BLaER1 (cell line): ENCODE measurements around the gene ENPP7.
A peak's percentile ranks its signal among the peaks of the same experiment; 100 is the strongest.

ENCODE experiments used
- H3K27ac ChIP-seq: shearing (Covaris generic); formaldehyde crosslinking; 2 replicates; pipeline ENCODE4 v1.8.1; 2022
- H3K27me3 ChIP-seq: shearing (Covaris generic); formaldehyde crosslinking; 2 replicates; pipeline ENCODE4 v1.8.1; 2022
- H3K36me3 ChIP-seq: shearing (Covaris generic); formaldehyde crosslinking; 2 replicates; pipeline ENCODE4 v1.8.1; 2022
- H3K4me1 ChIP-seq: shearing (Covaris generic); formaldehyde crosslinking; 2 replicates; pipeline ENCODE4 v1.8.1; 2022
- H3K4me2 ChIP-seq: shearing (Covaris generic); formaldehyde crosslinking; 2 replicates; pipeline ENCODE4 v1.8.1; 2022
- H3K4me3 ChIP-seq: shearing (Covaris generic); formaldehyde crosslinking; 2 replicates; pipeline ENCODE4 v1.8.1; 2022
- H3K9ac ChIP-seq: shearing (Covaris generic); formaldehyde crosslinking; 2 replicates; pipeline ENCODE4 v1.8.1; 2022
- H3K9me3 ChIP-seq: shearing (Covaris generic); formaldehyde crosslinking; 2 replicates; pipeline ENCODE4 v1.8.1; 2022
- H4K20me1 ChIP-seq: shearing (Covaris generic); formaldehyde crosslinking; 2 replicates; pipeline ENCODE4 v1.8.1; 2022
- Cebpa-rat ChIP-seq: shearing (Covaris generic); IDR thresholded peaks from 2 replicates; pipeline ENCODE4 v1.8.1; 2022

The ENPP7 gene

GRCh38 chr17:79740413-79740812, 9.7 kb downstream of the ENPP7 start:
- H3K27ac ChIP-seq, result no peak overlapping the region
- H3K9ac ChIP-seq, result no peak overlapping the region
- no peak for TF ChIP-seq Cebpa-rat
- H3K27me3 ChIP-seq, result no peaks in the 10 kb centered on the region
- no peaks in the 10 kb centered on the region for H3K36me3 ChIP-seq
- peak overlapping the region; percentile 97 for H3K4me2 ChIP-seq
- peaks cover 37% of the 10 kb centered on the region for H3K4me1 ChIP-seq
- H3K4me3 ChIP-seq, result no peak overlapping the region
- no peaks in the 10 kb centered on the region for H4K20me1 ChIP-seq
- H3K9me3 ChIP-seq, result no peaks in the 10 kb centered on the region

GRCh38 chr17:79741401-79741750, 10.6 kb downstream of the ENPP7 start:
- Histone ChIP-seq H3K27ac (no peak overlapping the region), H3K4me3 (peak overlapping the region; percentile 62), H3K4me1 (peaks cover 40% of the 10 kb centered on the region), H4K20me1 (no peaks in the 10 kb centered on the region), H3K27me3 (peaks cover 2% of the 10 kb centered on the region), H3K9me3 (no peaks in the 10 kb centered on the region), H3K36me3 (no peaks in the 10 kb centered on the region), H3K9ac (no peak overlapping the region), H3K4me2 (peak overlapping the region; percentile 97)
- TF ChIP-seq Cebpa-rat, result no peak

- peaks cover 8% of the 10 kb centered on the region for H3K27me3 ChIP-seq
- no peak overlapping the region for H3K9ac ChIP-seq
- no peaks in the 10 kb centered on the region for H3K9me3 ChIP-seq
- H4K20me1 ChIP-seq, result no peaks in the 10 kb centered on the region
- peak overlapping the region; percentile 97 for H3K4me2 ChIP-seq
- H3K4me3 ChIP-seq, result peak overlapping the region; percentile 62
- no peak overlapping the region for H3K27ac ChIP-seq
- H3K4me1 ChIP-seq, result peaks cover 46% of the 10 kb centered on the region
- TF ChIP-seq Cebpa-rat, result no peak
- H3K36me3 ChIP-seq, result no peaks in the 10 kb centered on the region
Measured at GRCh38 chr17:79741751-79742588, 11.2 kb downstream of the ENPP7 start.

- no peaks in the 10 kb centered on the region for H4K20me1 ChIP-seq
- no peaks in the 10 kb centered on the region for H3K36me3 ChIP-seq
- H3K4me3 ChIP-seq, result no peak overlapping the region
- no peak overlapping the region for H3K9ac ChIP-seq
- no peak for TF ChIP-seq Cebpa-rat
- H3K27ac ChIP-seq, result no peak overlapping the region
- peak overlapping the region; percentile 97 for H3K4me2 ChIP-seq
- H3K4me1 ChIP-seq, result peaks cover 52% of the 10 kb centered on the region
- H3K9me3 ChIP-seq, result no peaks in the 10 kb centered on the region
- peaks cover 14% of the 10 kb centered on the region for H3K27me3 ChIP-seq
Measured at GRCh38 chr17:79742589-79742918, 11.8 kb downstream of the ENPP7 start.

- Histone ChIP-seq H3K4me2 (0 out of 2 replicates have a peak overlapping the region, but pooled peaks have one; percentile 97), H3K27ac (no peak overlapping the region), H3K4me3 (no peak overlapping the region), H3K36me3 (no peaks in the 10 kb centered on the region), H3K27me3 (peaks cover 18% of the 10 kb centered on the region), H3K9ac (no peak overlapping the region), H3K4me1 (peaks cover 57% of the 10 kb centered on the region), H3K9me3 (no peaks in the 10 kb centered on the region), H4K20me1 (0 out of 2 replicates have a peak, but pooled peaks cover under 1% of the 10 kb centered on the region)
- TF ChIP-seq Cebpa-rat, result no peak
Measured at GRCh38 chr17:79742951-79743476, 12.3 kb downstream of the ENPP7 start.

- H3K27ac ChIP-seq, result no peak overlapping the region
- H3K36me3 ChIP-seq, result no peaks in the 10 kb centered on the region
- H4K20me1 ChIP-seq, result 0 out of 2 replicates have a peak, but pooled peaks cover 5% of the 10 kb centered on the region
- H3K27me3 ChIP-seq, result peaks cover 24% of the 10 kb centered on the region
- H3K9me3 ChIP-seq, result no peaks in the 10 kb centered on the region
- no peak overlapping the region for H3K9ac ChIP-seq
- H3K4me1 ChIP-seq, result peaks cover 58% of the 10 kb centered on the region
- no peak for TF ChIP-seq Cebpa-rat
- H3K4me3 ChIP-seq, result no peak overlapping the region
- no peak overlapping the region for H3K4me2 ChIP-seq
Measured at GRCh38 chr17:79743614-79744013, 12.9 kb downstream of the ENPP7 start.

GRCh38 chr17:79745641-79746105, 14.9 kb downstream of the ENPP7 start:
- H3K27me3 ChIP-seq, result peaks cover 41% of the 10 kb centered on the region
- H3K4me1 ChIP-seq, result peaks cover 49% of the 10 kb centered on the region
- no peak overlapping the region for H3K9ac ChIP-seq
- H3K4me2 ChIP-seq, result peak overlapping the region; percentile 57
- H3K9me3 ChIP-seq, result no peaks in the 10 kb centered on the region
- 0 out of 2 replicates have a peak, but pooled peaks cover 5% of the 10 kb centered on the region for H4K20me1 ChIP-seq
- H3K4me3 ChIP-seq, result no peak overlapping the region
- H3K27ac ChIP-seq, result no peak overlapping the region
- TF ChIP-seq Cebpa-rat, result no peak
- H3K36me3 ChIP-seq, result no peaks in the 10 kb centered on the region

GRCh38 chr17:79746889-79747507, 16.3 kb downstream of the ENPP7 start:
- Histone ChIP-seq H3K36me3 (no peaks in the 10 kb centered on the region), H3K4me3 (no peak overlapping the region), H3K4me1 (peaks cover 37% of the 10 kb centered on the region), H3K4me2 (peak overlapping the region; percentile 57), H3K27me3 (peaks cover 44% of the 10 kb centered on the region), H3K27ac (no peak overlapping the region), H3K9ac (no peak overlapping the region), H4K20me1 (0 out of 2 replicates have a peak, but pooled peaks cover 5% of the 10 kb centered on the region), H3K9me3 (no peaks in the 10 kb centered on the region)
- no peak for TF ChIP-seq Cebpa-rat

GRCh38 chr17:79747508-79748294, 17.0 kb downstream of the ENPP7 start:
- peaks cover 48% of the 10 kb centered on the region for H3K27me3 ChIP-seq
- 0 out of 2 replicates have a peak, but pooled peaks cover 5% of the 10 kb centered on the region for H4K20me1 ChIP-seq
- no peak overlapping the region for H3K27ac ChIP-seq
- no peak overlapping the region for H3K4me3 ChIP-seq
- peaks cover 36% of the 10 kb centered on the region for H3K4me1 ChIP-seq
- TF ChIP-seq Cebpa-rat, result no peak
- H3K9me3 ChIP-seq, result no peaks in the 10 kb centered on the region
- H3K36me3 ChIP-seq, result no peaks in the 10 kb centered on the region
- H3K4me2 ChIP-seq, result peak overlapping the region; percentile 32
- H3K9ac ChIP-seq, result no peak overlapping the region
